Stimulated activated CD4-positive, alpha-beta T cell treated with anti-CD3 and anti-CD28 coated beads, TNF-alpha, amount 100 ng/mL, for 24 hours (primary cell): Measurements from ENCODE around the gene WBP2.

Experiments used
- DNase-seq, 3 experiments: peaks; one replicate each; pipeline ENCODE4 v3.0.0-alpha.2; 2020; ENCODE audit warnings: low read depth in 3 of 3

The WBP2 gene

DNA sequence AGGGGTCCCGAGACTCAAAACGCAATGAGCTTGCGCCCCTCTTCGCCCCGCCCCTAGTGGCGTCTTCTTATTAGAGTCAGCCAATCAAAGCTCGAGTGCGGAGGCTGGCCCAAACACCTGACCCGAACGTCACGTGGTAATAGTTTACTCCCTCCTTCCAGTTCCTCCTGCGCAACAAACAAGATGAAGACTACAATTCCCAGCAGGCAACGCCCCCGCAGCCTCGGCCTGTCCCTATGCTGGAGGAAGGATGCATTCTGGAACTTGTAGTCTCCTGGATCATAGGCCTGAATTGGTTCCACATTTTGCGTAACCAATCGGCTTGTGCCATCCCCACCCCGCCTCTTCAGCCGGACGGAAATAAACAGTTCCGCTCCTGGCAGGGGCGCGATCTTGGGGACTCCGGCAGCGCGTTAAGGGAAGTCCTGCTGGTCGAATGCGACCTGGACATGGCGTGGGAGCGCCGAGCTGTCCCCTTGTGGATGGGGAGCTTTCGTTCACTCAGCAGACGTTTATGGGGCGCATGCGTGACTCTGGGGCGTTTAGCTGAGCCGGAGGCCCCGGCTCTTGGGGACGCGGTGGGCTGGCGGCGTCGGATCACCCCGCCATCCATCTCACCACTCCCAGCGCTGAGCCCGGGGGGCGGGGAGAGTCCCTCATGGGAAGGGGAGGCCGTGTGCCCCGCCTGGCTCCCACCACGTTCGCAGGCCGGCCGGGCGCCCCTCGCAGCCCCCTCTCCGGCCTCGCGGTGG, at the start of gene WBP2:
Gene WBP2 (minus strand): TSS at position 26 of the 752 bp plus-strand sequence. CDS start 38 bp downstream, outside the sequence.
- DNase-seq, result peak; percentile 91 to 98 (median 97)

DNA sequence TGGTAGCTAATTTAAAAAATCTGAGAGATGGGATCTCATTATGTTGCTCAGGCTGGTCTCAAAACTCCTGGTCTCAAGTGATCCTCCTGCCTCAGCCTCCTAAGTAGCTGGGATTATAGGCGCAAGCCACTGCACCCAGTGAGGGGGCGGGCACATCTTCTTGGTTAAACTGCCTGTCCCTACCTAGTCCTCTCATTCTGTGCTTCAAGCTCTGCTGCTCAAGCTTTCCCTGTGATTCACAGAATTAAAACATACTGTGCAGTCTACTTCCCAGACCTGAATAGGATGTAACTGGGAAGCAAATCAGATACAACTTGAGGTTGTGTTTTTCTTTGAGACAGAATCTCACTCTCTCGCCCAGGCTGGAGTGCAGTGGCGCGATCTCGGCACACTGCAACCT, 47.3 kb upstream of the WBP2 start:
- no peak for DNase-seq

DNA sequence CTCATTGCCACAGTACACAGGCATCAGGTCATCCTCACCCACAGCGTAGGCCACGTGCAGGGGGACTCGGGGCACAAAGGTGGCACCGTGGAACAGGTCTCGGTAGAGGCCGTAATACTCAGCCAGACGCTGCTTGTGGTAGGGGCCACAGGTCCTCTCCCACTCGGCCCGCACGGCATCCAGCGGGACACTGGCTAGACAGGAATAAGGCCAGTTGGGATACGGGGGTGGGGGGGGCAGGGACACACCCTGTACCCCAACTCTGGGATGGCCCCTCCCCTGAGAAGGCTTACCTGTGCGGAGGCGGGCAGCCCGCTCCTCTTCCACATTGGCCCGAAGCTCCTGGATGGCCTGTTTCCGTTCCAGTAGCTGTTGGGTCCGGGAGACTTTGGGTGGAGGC, 46.6 kb upstream of the WBP2 start:
- DNase-seq, result no peak

DNA sequence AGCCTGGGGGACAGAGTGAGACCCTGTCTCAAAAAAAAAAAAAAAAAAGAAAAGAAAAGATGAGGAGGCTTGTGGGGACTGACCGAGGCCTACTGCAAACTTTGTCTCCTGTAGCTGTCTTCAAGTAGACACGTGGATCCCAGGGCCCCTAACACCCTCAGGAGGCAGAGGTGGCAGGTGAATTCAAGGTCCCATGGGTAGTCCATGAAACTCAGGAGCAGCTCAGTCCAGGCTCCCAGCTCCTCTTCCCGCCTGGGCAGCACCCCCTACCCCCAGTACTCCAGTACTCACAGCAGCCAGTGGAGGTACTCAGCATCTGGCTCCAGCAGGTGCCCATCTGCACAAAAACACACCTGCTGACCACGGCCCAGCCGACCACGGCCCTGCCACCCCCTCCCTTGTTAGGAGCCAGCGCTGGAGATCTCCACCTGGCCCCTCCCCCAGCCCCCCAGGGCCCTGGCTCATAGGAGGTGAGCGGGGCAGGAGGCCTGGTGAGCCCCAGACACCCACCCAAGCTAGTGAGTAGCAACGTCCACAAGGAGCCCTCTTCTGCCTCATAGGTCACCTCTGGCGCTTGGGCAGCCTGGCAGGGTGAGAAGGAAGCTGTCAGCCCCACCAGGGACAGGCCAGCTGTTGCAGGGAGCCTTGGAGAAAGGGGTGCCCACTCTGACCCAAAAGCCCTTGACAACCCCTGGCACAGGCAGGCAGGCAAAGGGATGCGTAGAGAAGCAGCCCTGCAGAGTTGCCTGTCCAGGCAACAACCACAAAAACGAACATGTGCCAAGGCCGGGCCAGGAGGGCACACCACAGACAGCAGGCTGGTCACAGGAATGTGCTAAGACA, 45.8 kb upstream of the WBP2 start:
- no peak for DNase-seq

DNA sequence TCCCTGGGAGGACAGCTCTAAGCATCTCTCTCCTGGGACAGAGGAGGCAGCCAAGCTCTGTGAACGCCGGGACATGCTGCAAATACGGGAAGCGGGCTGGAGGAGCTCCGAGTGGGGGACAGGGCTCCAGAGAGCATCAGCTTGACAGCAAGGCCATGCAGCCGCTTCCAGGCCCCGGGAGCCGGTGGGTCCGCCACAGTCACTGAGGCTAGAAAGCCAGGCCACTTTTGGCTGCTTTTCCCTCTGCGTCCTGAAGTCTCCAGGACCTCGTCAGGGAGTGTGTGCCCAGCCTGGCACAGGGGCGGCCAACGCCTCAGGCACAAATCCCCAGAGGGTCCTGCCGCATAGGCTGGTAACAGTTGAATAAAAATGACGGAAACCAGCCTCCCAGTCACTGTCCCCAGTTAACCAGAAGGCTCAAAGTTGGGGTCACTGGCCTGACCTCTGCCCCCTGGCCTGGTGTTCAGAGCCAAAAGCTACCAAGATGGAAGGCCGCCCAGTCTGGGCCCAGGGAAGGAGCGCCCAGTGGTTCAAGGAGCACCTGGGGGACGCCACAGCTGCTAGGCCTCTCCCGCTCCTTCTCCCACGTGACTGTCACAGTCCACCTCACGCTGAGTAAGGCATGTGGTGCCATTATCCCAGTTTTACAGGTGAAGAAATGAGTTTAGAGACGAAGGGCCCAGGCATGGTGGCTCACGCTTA, 44.8 kb upstream of the WBP2 start:
- DNase-seq, result no peak

DNA sequence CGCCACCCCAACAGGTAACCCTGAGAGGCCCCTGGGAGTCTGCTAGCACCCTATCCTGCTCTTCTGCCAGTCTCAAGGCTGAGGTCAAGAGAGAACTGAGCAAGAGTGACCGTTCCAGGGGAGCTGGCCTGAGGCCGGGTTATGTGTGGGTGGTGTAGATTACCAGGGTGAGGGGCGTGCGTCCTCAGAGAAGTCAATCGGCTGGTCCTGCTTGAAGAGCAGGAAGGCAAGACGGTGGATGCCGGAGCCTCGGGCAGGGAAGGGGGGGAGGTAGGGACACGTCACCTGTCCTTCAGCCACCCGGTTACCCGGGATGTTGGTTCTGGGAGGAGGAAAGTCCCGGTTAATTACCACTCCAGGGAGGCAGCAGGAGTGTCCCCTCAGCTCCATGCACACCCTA, 44.2 kb upstream of the WBP2 start:
- DNase-seq, result no peak

DNA sequence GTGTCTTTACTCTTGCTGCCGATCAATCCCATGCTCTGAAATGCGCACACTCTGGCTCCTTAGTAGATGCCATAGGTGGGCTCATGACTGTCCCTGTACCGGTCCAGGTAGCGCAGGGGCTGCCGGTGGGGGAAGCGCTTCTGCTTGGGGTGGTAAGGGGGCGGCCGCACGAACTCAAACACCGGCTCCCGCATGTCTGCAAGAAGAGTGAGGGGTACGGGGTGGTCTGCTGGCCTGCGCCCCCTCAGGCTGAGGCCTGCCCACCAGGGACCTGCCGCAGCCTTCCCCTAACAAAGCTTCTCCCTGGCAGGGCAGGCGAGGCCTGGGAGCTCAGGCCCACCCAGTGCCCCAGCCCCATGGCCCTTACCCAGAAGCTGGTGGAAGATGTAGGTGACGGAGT, 43.7 kb upstream of the WBP2 start:
- DNase-seq, result no peak

DNA sequence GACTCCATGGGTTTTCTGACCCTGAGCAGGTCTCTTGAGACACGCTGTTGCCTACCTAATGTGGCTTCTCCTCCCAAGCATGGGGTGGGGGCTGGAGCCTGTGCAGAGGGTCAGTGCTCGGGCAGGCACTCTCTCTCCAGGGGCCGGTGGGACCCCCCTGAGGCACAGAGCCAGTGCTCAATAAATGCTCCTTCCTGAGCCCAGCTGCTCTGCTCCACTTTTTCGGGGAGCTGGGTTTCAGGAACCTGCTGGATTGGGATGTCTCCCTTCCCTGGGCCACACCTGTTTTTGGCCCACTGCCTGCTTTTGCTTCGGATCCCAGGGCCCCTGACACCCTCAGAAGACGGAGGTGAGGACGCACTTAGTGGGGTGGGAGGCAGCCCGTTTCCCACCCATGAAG, 42.9 kb upstream of the WBP2 start:
- DNase-seq, result no peak

DNA sequence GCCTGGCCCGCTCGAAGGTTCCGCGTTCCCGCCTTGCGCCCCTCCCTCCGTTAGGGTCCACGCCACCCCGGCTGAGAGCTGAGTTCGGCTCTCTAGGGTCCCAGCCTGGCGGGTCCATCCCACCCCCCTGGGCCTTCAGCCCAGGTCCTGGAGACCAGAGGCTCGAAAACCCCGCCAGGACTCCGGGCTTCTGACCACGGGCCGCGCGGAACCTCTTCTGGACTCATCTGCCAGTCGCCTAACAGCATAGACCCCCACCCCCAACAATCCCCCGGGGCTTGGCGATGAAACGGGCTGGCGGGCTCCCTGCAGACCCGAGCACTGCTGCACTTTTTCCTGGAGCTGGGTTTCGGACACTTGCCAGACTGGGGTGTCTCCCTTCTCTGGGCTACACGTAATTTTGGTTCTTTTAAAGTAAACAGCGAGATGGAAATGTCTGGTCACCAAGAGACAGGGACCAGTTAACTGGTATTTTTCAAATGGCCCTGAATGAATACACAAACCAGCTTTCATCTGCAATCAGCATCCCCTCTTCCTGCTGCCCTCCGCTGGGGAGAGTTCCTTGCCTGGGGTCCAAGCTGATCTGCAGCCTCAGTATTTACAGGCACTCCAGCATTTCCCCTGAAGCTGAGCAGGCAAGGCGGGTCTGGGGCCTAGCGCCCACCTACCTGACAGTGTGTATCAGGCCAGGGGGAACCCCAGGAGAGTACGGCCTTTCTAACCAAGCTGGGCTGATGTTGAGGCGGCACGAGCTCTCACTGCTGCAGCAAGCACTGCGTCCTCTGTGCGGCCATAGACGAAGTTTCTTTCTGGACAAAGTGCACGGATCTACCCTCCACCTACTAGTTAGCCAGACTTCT, 42.3 kb upstream of the WBP2 start:
- no peak for DNase-seq

DNA sequence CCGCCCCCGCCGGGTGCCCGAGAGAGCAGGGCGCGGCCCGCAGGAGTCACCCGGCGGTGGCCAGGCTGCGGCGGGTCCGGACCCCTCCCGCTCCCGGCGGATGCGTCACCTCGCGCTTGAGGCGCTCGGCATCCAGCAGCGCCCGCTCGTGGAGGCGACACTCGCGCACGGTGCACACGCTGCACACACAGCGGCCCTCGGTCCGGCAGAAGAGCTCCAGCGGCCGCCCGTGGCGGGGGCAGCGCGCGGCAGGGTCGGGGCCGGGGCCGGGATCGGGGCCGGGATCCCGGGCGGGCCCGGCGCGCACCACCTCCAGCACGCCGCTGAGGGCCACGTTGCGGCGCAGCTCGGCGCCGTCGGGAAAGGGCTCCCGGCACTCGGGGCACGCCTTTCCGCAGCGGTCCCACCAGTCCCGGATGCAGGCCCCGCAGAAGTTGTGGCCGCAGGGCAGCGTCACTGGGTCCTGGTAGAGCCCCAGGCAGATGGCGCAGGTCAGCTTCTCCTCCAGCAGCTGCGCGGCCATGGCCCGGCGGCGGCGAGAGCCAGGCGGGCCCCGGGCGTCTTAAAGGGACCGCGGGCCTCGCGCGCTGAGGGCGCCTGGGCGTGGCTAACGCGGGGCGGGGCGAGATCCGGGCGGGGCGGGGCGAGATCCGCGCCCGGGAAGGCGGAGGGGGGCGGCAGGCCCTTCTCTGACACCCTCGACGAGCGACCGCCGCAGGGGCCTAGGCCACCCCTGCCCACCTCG, 41.5 kb upstream of the WBP2 start, which contains the start of gene TRIM65:
Gene TRIM65 (minus strand): TSS at position 537 of the 745 bp plus-strand sequence. CDS start 14 bp downstream, at position 523.
- DNase-seq, result peak in 2 of 3 experiments; percentile 73 to 76

DNA sequence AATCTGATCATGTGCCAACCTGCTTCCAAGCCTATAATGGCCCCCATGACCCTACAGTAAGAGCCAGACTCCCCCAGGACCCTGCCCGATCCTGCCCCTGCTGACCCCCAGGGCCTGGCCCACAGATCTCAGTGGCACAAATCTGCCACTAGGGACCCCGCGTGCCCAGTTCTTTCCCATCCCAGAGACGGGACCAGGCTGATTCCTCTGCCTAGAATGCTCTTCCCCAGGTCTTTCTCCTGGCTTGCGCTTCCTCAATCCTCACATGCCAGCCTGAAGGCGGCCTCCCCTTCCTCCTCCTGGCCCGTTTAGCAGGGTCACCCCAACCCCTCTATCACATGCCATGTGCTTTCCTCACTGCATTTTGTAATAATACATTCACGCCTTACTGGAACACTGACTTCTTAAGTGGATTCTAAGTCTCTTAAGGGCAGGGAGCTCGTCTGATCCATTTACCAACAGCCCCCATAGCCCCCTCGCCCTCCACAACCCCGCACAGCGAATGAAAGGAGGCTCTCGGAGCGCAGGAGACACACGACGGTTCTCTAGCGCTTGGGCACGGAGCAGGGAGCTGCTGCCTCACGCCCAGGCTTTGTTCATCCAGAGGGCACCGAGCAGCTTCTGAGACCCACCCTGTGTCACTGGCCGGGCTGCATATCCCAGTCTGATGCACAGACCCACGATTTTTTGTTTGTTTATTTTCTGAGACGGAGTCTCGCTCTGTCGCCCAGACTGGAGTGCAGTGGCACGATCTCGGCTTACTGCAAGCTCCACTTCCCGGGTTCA, 40.4 kb upstream of the WBP2 start:
- no peak for DNase-seq

DNA sequence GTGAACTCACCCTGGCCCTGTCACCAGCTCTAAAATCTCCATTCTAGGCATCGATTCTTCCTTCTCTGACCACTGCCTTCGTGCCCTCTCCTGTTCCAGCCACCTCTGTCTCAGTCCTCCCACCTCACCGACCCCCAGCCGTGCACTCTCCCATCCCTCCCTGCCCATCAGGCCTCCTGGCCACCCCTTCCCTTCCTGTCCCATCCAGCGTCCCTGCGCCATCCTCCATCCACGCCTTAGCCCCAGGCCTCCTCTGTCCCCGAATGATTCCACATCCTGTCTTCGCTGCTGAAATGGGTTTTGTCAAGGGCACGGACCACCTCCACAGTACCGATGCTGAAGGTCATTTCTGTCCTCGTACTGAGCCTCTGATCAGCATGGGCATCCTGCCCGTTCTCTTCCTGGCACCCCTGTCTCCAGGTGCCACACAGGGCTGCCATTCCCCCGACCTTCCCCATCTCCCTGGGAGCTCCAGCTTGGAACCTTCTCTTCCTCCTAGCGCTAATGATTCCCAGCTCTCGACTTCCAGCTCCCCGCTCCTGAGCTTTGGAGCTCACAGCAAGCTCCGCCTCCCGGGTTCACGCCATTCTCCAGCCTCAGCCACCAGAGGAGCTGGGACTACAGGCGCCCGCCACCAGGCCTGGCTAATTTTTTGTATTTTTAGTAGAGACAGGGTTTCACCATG, 39.1 kb upstream of the WBP2 start:
- DNase-seq, result no peak

DNA sequence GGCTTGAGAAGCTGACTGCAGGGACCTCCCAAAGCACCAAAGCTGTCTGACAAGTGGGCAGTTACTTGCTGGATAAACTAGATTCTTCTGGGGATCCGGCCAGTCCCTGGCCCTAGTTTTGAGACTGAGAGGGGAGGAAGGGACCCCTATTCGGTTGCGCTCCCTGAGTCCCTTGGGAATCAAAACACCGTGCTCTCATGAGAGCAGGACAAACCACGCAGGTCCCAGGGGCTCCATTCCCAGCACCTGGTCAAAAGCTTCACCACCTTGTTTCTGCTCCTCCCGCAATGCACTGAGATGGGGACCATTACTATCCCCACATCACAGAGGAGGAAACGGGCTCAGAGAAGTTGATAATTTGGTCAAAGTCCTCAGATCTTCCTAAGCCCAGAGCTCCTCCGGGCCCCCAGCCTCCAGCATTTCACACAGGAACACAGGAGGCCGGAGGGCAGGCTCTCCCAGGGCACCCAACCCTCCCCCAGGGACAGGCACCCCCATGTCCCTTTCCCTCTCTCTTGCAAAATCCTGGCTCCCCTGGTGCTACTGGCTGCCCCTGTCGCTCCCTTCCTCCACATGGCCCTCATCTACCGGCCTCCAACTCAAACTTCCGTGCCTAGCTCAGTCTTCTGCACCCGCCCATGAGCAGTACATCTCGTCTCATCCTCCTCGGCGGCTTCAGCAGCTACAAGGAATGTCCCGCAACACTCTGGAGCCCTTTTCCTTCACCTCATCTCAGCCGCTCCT, 38.3 kb upstream of the WBP2 start:
- no peak for DNase-seq

DNA sequence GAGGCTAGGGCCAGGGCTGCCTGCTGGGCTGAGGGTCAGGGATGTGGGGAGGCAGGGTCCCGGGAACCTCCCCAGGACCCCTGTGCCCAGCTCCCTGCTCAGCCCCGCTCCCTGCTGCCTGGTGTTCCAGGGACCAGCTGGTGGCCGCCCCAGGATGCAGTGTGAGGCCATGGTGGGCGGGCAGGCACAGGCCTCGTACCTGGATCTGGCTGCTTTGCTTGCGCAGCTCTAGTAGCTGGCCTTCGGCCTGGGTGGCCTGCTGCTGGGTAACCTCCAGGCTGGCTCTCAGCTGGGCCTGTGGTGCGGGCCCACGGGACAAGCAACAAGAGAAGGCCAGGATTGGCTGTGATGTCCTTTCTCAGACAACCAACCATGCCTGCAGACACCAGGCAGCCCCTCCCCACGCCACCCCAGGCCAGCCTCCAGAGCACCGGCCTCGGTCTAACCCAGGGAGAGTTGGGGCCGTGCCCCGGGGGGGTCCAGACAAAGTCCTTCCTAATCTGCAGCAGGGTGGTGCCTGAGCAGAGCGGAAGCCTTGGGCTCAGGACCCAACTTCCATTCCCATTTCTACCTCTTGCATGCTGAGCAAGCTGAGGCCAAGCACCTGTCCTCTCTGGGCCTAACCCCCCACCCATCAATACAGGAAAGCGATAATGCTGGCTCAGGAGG, 37.6 kb upstream of the WBP2 start:
- DNase-seq, result no peak

DNA sequence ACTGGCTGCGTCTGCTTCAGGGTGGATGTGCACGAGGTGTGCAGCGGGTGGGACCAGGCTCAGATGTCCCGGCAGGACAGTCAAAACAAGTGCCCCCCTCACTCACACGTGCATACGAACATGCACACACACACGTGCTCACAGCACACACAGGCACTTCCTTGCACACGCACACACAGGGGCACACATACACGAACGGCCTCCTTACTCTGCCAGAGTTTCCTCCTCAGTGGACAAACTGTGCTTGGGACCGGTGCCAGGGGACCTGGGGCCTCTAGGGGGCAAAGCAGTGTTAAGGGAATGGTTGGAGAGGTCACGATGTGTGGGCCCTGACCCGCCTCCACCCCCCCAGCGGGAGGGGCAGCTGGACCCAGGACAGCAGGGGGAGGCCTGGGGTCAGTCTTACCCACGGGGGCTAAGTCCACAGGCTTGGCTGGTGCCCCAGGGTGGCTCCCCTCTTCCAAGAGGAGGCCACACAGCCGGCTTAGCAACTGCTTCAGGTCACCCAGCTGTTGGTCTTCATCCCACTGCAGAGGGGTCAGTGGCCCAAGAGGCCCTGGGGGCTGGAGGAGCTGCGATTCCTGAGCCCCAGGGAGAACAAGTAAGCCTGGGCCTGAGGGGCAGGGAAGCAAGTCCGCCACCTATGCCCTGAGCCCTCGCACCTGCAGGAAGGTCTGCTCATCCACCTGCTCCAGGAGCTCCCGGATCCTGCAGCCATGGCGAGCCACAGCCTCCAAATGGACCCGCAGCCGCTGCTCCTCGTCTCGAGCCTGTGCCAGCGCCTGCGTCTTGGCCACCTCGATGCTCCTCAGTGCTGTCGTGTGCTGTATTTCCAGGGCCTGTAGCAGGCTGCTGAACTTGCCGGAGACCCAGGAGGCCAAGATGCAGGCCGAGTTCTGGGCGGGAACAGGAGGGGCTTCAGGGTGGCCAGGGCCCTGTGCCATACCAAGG, 36.7 kb upstream of the WBP2 start:
- no peak for DNase-seq

DNA sequence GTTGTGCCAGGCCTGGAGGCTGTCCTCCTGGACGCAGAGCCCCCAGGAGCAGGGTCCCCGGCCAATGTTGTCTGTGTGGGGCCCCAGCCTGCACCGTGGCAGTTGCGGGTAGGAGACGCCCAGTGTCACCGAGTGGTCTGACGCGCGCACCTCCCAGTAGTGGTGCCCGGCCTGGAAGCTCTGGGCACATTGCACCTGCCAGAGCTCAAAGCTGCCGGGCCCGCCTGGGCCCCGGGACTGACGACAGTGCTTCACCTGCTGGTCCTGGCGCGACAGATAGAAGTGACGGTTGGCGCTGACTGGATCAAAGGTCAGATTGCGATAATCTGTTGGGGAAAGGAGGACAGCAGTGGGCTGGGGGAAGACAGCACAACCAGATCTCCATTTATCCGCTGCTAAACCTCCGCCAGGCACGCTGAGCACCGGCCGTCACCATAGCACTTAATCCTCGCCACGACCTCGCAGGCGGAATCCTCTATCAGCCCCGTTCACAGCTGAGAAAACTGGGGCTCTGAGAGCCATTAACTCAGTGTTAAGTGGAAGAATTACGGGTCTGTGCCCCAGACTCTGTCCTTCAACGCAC, 36.0 kb upstream of the WBP2 start:
- DNase-seq, result no peak
